ENCODE results near the gene GAS1. TPM values are rescaled to one million over a fixed set of nuclear protein-coding genes. Genes with fewer than 3 reads are reported as not detected.

The GAS1 gene
- total RNA-seq, 1 experiment from 2014 or later, result 0.07 TPM

- Histone ChIP-seq H3K27ac (ENCODE audit: low read depth, low read length) (no peak overlapping the region), H3K4me1 (ENCODE audit: control insufficient read depth in 1 of 2, insufficient read depth in 2 of 2, low read length in 2 of 2) (no peaks in the 10 kb centered on the region), H3K27me3 (ENCODE audit: insufficient read depth, low read length) (peaks cover 46% of the 10 kb centered on the region), H3K4me2 (ENCODE audit: low read length) (no peak overlapping the region), H2AFZ (ENCODE audit: low read depth, low read length, poor library complexity, severe bottlenecking) (no peak overlapping the region), H3K9ac (ENCODE audit: low read length) (no peak overlapping the region), H3K9me2 (ENCODE audit: insufficient read depth) (no peaks in the 10 kb centered on the region), H3K36me3 (ENCODE audit: control insufficient read depth in 1 of 2, insufficient read depth in 2 of 2, low read length in 2 of 2) (no peaks in the 10 kb centered on the region), H3K9me3 (ENCODE audit: control insufficient read depth in 1 of 2, insufficient read depth in 1 of 2, low read depth in 1 of 2, low read length in 2 of 2) (no peaks in the 10 kb centered on the region), H3K4me3 (replicated peaks in 1 of 2; ENCODE audit: low read depth in 1 of 2, low read length in 2 of 2) (no peak overlapping the region), H4K20me1 (ENCODE audit: insufficient read depth) (no peaks in the 10 kb centered on the region), H3K79me2 (ENCODE audit: insufficient read depth, low read length) (no peaks in the 10 kb centered on the region)
- intact Hi-C loops (cut with micrococcal nuclease), result no loop called here
- POLR2A ChIA-PET, result no interaction called here
- BruUV-seq (replicated peaks), result no TSS peak
- RAD21 ChIA-PET (ENCODE audit: low non-redundant PET in 1 of 2, low total read pairs in 2 of 2, uncharacterized antibody in 2 of 2, unreplicated experiment in 2 of 2), result no interaction called here
- TF ChIP-seq FOSL1 (IDR thresholded peaks at IDR 0.05; ENCODE audit: low read depth) (no peak), ZNF274 (IDR thresholded peaks at IDR 0.05; ENCODE audit: low read depth, low read length) (no peak), POLR2AphosphoS5 (IDR thresholded peaks at IDR 0.05; ENCODE audit: low read depth, low read length) (no peak), ELF1 (IDR thresholded peaks at IDR 0.05; ENCODE audit: borderline replicate concordance, low read depth) (no peak), CEBPB (IDR thresholded peaks at IDR 0.05; ENCODE audit: low read depth) (no peak), REST (IDR thresholded peaks at IDR 0.05; ENCODE audit: low read depth) (no peak), RAD21 (IDR thresholded peaks at IDR 0.05; ENCODE audit: low read depth) (no peak), ZFX (IDR thresholded peaks at IDR 0.05) (no peak), POLR2A (IDR thresholded peaks at IDR 0.05; ENCODE audit: borderline replicate concordance, extremely low read depth, insufficient read depth, insufficient read length) (no peak)
- ATAC-seq, result no peak
- CTCF ChIA-PET, result no interaction called here
- no peak for DNase-seq (ENCODE audit: low read depth, low spot score)
These were observed 37.9 kb downstream of the GAS1 start for GRCh38 chr9:86909388-86909787.

Data from HCT116 (cell line).